GM21825 (cell line): ENCODE data around the gene PGAP6.
"Not testable (repeated sequence)": the region's sequence is repeated elsewhere in the genome, so short reads cannot be mapped to it uniquely, and the experiment has no call there.

ENCODE experiments used
- ATAC-seq: cut with Tn5 transposase; IDR thresholded peaks from one replicate; pipeline ENCODE4 v1.9.1; 2021; ENCODE audit warnings: mild to moderate bottlenecking, moderate library complexity; ENCODE audit not compliant: unreplicated experiment

Gene PGAP6

DNA sequence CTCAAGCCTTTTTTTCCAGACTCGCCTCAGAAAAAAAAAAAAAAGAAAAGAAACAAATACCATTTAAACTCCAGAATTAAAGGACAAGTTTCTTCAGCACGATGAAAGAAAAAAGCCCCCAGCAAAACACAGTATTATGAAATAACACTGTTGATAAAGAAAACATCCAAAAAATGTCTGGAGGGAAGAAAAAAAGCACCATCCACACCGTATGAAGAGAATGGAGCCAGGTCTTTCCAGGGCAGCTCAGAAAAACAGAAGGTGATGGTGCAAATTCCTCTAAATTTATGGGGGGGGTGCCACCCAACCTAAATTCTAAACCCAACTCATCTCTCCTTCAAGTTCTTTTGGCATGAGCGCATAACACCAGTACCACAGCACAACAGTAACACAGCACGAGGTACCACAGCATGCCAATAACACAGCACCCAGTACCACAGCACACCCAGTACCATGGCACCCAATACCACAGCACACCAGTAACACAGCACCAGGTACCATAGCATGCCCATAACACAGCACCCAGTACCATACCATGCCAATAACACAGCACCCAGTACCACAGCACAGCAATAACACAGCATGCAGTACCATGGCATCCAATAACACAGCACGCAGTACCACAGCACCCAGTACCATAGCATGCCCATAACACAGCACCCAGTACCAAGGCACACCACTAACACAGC is 48.2 kb downstream of the PGAP6 start:
- ATAC-seq: no peak

DNA sequence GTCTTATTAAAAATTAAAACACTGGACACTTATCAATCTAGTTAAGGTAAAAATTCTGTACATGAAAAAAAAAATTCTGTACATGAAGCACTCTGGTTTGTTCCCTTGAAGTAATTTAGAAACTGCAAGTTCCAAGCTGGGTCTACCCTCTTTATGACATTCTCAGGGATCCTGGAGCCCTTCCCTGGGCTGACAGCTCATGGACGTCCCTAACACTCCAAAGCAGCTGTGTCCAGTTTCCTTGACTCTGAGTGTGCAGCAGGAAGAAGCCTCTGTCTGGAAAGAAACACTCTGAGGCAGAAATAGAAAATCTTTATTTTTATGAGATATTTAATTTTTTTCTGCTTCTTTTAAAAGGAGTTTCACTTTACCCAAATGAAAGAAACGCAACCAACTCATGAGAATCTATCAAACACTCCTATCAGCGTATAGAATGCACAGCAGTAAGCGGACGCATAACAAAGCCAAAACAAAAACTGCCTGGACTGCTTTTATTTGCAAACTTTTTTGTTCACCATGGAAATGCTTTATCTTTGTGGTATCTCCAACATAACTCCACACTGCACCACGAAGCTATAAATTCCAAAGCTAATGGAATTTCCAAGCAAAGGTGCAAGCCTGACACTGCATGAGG is 50.5 kb downstream of the PGAP6 start:
- not testable (repeated sequence) for ATAC-seq

DNA sequence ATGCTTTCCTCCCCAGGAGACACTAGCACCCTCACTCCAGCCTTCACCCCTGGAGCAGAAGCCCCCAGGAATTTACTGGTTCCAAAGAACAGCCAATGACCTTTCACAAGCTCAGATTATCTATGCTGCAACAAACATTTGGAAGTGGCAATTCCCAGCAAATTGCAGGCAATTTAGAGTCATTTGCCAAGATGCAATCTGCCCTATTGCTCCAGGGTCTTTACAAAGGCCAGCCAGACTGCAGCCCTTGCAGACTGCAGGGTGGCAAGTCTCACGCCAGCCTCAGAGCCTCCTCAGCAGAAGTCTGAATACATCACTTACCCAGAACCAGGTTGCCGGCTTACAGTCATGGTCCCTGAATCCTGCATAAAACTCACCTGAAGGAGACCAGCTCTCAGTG is 51.0 kb downstream of the PGAP6 start:
- ATAC-seq: no peak

DNA sequence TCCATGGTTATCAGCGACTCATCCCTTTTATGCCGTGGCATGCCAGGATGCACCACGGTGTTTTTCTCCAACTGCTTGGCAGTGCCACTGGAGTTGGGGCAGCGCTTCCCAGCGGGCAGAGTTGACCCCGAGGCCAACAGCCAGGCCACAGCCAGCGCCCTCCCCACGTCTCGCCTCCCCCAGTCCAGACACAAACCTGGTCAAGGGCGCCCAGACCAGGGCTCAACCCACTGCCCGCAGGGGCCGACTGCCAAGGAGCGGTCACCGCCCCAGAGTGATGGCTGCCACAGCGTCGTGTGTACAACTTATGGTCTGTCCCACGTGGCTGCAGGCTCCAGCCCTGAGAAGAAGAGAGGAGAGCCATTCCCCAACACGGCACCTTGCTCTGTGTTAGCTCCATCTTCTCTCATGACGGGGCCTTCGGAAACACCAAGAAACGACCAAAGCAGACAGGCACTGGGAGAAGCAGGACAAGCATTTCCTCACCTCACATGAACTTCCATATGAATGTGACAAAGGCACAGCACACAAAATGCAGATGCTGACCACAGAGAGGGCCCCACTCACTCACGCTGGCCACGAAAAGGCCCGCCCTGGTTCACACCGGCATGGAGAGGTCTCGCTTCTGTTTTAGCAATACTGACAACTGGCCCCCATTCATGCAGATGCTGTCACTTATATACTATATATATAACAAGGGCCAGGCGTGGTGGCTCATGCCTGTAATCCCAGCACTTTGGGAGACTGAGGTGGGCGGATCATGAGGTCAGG is 56.2 kb downstream of the PGAP6 start:
- ATAC-seq: no peak

DNA sequence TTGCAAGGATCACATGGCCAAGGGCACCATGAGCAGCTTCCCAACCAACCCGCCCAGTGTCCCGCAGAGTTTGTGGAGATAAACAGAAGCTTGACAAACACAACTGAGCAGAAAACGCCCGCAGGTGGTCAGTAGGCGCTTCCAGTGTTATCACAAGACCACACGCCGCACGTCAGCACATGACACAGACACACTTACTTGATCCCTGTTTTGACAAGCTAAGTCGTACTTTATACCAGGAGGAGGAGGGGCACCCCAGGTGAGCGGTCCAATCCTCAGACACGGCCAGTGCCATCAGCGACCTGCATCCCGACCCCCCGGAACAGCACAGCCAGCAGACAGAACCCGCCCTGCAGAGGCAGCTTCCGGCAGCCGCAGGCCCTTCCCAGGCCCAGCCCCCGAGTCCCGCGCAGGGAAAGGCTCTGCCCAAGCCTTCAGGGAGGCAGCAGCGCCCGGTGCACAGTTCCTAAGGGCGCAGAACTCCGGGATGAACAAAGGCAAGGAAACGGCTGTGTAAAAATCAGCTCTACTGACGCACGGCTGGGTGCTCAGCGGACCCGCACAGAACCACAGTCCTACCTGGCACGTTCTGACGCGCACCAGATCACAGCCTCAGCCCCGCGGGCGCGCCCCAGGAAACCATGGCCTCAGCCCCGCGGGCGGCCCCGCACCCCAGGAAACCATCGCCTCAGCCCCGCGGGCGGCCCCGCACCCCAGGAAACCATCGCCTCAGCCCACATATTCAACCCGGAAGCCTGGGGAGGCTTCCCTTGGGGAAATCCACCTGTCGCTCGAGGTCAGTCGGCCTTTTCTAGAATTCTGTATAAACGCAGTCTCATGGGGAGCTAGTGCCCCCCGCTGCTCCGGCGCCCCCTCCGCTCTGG is 57.1 kb downstream of the PGAP6 start:
- ATAC-seq: peak; percentile 56

DNA sequence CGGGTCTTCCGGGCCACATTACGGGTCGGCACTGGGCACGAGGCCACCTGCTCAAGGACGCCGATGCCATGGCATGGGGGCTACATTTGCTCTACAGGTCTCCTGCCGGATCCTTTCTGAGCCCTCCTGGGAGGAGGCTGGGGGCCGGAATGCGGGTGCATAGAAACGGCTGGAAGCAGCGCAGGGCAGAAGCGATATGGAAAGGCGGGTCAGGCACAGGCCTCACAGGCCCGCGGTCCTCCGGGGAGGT is 57.7 kb downstream of the PGAP6 start:
- no peak for ATAC-seq

DNA sequence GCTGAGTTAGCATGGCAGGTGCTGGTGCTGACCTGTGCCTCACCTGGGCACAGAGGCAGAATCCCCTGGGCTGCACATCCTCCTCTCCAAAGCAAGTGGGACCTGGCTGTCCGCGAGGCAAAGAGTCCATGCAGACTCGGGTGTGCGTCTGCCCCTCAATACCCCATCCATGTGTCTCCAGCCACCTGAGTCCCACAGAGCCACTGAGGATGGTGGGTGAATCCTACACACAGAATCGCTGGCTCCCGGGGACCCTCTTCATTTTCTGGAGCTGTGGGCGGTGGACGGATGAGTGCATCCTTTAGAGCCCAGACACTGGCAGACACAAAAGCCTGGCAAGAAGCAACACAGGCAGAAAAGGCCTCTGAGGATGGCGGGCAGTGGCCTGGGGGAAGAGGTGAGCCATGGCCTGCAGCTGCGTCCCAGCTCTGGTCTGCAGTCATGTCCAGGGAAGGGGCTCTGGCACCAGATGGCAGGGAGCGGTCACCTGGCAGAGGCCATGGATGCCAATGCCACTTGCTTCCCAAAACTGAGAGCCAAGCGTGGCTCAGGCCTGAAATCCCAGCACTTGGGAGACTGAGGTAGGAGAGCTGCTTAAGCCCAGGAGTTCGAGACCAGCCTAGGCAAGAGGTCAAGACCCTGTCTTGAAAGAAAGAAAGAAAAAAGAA is 59.2 kb downstream of the PGAP6 start:
- ATAC-seq: no peak

DNA sequence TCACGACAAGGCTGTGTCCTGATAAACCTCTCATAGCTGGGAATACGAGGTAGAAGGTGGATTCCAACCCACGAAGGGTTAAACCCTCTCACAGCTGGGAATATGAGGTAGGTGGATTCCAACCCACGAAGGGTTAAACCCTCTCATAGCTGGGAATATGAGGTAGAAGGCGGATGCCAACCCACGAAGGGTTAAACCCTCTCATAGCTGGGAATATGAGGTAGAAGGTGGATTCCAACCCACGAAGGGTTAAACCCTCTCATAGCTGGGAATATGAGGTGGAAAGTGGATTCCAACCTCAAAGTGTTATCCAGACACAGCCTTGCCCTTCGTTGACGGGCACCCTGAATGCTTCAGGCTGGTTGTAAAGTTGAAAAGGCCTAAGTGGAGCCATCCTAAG is 60.2 kb downstream of the PGAP6 start:
- ATAC-seq: no peak
